COR-L47 (cell line): ENCODE results near the gene LAPTM5.
A peak's percentile ranks its signal among the peaks of the same experiment; 100 is the strongest.

Source experiments
- DNase-seq: peaks from one replicate; lab custom pipeline; 2025; lab: John Stamatoyannopoulos, UW

The LAPTM5 gene

DNA sequence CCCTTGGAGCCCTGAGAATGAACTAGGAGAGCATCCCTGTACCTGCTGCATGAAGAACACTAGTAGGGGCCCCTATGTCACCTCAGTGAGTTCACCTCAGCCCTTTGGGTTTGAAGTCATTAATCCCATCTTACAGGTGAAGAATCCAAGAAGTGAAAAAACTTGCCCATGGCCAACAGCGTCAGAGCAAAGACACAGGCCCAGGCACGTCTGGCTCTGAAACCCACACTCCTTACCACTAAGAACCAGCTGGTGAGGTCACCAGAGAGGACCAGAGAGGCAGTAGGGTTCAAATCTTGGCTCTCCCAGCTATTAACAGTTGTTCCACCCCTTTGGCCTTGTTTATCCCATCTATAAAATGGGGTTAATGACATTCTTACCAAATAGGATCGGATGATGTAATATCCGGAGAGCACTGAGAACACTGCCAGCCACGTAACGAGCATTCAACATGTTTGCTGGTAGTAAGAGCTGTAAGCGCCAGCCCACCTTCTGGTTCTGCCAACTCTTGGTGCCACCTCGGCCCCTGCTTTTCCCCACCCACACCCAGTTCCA, 43.0 kb downstream of the LAPTM5 start:
- no peak for DNase-seq

DNA sequence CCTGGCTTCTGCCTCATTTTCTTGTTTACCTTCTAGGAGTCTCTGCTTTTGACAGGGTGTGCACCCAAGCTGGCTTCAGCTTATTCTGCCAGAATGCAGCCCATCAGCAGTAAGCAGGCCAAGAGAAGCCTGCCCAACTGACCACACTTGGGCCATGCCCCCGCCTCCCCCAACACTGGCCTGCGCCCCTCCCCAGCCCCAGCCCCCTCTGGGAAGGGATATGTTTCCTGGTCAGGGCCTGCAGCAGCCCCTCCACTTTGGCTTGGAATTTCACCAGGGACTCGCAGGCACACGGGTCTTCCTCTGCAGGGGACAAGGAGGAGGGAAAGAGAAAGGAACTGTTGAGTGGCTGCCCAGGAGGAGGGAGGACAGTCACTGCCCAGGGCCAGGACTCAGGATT, 43.5 kb downstream of the LAPTM5 start:
- DNase-seq: no peak

DNA sequence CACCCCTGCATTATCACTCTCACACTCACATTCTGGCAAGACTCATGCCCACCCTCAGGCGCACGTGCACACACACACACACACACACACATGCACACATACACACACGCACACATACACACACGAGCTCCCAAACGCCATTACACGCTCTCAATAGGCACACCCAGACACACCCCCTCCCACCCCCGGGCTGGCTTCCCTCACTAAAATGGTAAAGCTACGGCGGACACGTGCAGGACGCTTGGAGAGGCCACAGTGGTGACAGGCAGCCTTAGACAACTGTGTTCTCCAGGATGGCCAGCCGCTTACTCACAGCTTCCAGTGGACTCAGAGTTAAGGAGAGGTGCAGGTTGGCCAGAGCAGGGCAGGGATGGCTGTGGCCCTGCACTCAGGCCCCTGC, 44.3 kb downstream of the LAPTM5 start:
- DNase-seq: no peak

DNA sequence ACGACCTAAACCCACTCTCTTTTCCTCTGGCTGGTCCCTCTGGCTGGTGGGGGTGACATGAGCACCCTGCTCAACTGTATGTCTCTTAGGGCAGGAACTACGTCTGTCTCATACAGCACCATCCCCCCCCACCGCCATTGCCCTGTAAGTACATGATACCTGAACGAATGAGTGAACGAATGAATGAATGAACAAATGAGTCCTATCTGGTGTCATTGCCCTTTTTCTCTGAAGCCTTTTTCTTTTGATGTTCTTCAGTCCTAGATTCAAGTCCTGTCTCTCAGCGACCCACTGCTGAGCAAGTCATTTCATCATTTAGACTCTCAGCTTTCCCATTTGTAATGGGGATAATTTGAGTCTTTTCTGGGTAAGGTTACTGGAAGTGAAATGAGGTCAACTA, 45.0 kb downstream of the LAPTM5 start:
- no peak for DNase-seq

DNA sequence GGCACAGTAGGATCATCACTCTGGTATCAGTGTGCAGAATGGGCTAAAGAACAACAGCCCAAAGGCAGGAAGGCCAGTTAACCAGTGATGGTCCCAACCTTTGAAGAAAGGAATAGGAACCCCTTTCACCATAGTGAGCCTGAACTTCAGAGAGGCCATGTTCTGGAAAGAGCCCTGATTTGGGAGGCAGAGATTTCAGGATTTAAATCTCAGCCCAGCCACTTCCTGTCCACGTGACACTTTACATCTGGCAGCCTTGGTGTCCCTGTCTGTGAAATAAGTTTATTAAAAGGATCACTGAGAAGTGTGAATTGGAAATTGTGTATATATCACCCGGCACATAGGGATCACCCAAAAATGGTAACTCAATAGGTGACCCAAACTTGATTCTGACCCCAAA, 47.2 kb downstream of the LAPTM5 start:
- DNase-seq: no peak

DNA sequence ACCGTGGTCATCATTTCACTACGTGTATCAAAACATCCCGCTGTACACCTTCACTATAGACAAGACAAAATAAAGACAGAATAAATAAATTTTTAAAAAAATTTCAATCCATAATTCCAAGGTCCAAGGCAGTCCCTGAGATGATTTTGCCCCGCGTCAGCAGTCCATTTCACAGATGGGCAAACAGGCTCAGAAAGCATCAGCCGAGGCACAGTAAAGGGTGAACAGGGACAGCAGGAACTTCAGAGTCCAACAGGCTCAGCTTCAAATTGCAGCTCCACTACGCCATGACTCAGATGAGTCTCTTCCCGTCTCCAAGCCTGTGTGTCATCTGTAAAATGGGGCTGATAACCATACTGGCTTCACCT, 49.2 kb downstream of the LAPTM5 start:
- no peak for DNase-seq

DNA sequence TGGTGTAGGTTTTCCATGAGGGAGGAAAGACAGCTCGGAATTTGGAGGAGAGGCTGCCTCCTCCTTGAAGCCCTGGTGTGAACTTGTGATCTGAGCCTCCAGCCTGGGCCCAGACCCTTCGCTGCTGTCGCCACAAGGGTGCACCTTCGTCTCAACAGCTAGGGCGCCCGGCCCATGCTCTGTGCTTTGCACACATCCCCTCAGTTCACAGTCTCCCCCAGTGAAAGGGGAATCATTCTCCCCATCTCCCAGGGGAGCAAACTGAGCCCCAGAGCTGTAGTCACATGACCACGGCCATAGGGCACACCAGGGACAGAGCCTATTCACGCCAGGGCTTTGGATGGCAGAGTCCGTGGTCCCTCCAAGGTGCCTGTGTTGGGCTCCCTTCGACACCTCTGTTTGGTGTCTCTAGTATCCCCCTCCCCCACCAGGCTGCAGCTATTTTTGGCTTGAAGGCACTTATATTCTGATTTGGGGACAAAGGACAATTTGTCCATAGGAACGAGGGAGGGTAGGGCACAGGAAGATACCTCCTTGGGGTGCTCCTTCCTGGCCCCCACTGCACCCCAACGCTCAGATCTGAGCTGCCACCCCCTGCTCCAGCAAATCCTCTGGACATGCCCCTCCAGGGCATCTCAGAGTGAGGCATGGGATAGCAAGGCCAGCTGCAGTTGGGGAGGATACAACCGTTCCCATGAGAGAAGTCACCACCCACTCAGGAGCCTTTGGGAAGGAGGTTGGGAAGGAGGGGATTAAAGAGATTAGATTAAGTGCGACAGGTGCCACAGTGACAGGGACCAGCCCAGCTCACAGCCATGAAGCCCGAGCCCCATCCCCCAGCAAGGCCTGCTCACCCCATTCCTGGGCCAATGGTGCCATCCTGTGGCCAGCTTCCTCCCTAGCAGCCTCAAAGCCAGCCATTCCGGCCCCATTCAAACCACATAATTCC, 49.9 kb downstream of the LAPTM5 start:
- peak; percentile 87 for DNase-seq

DNA sequence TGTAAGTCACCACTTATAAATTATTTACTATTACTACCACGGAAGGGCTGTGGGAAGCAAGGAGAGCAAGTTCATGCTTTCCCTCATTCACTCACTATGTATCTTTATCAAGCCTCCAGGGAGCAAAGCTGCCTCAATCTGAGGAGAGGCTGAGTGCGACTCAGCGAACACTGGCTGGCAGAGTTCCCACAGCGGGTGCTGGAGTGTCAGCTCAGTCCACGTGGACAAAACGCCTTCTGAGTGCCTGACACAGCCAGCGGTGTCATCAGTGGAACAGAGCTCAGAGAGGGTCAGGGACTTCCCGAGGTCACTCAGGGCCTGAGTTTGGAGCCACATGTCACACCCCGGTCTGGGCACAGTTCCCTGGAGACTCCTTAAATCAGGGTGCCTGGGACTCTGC, 51.0 kb downstream of the LAPTM5 start:
- peak; percentile 63 for DNase-seq

DNA sequence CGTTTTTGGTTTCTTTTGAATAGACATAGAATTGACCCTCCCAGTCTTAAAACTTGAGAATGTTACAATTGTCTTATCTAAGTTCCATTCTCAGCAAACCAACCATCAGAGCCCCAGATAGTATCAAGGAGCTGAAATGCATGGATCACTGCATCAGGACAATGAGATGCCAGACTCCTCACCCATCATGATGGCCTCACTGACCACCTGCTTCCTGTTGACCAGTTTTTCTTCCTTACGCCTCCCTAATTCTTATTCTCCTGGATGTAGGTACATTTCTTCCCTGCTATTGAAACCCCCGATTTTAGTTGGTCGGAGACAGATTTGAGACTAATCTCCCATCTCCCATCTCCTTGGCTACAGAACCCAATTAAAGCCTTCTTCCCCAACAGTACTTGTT, 51.9 kb downstream of the LAPTM5 start:
- DNase-seq: no peak

DNA sequence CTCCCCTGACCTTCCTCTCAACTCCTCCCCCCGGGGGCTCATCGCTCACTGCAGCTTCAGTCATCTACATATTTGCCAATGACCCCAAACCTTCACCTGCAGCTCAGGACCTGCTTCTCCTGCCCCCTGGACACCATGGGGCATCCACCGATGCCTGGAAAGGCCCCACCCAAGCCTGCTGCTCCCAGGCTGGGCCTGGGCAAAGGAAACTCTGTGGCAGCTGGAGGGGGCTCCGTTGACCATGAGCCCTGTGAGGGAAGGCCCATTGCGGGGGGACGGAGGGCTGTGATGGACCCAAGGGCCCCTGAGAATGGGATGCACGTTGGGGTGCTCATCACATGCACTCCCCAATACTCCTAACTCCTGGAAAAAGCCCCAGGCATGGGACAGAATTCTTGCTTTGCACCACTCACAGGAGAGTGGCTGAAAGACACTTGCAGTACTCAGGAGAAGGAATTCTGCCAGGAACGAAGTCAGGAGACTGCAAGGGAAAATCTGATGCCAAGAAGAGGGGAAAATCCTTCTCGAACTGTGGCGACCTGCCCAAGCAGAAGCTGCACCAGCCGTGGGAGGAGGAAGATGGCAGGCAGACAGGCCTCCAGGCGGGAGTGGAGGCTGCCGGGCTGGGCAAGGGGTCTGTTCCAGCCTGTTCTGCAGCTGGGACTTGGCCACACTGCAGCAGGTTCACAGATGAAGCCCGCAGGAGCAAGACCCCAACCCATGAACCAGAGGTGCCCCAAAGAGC, 52.6 kb downstream of the LAPTM5 start:
- DNase-seq: no peak

DNA sequence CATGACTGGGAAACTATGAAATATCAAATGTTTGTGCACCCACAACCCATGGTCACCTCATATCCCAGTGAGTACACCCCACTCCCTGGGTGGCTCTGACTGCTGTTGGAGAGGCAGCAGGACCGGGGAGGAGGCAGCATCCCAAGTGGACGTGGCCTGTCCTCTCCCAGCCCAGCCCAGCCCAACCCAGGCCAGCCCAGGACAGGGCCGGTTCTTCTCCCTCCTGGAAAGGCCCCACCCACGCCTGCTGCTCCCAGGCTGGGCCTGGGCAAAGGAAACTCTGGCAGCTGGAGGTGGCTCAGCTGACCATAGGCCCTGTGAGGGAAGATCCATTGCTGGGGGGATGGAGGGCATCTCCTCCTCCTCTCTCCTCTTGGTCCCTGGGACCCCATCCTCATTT, 53.3 kb downstream of the LAPTM5 start:
- no peak for DNase-seq

DNA sequence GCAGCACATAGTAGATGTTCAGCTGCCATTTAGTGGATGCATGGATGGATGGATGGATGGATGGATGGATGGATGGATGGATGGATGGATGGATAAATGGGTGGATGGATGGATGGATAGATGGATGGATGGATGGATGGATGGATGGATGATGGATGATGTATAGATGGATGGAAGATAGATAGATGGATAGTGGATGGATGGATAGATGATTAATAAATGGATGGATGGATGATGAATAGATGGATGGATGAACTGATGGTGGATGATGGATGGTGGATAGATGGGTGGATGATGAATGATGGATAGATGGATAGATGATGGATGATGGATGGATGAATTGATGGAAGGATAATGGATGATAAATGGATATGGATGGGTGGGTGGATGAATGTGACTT, 54.8 kb downstream of the LAPTM5 start:
- no peak for DNase-seq

DNA sequence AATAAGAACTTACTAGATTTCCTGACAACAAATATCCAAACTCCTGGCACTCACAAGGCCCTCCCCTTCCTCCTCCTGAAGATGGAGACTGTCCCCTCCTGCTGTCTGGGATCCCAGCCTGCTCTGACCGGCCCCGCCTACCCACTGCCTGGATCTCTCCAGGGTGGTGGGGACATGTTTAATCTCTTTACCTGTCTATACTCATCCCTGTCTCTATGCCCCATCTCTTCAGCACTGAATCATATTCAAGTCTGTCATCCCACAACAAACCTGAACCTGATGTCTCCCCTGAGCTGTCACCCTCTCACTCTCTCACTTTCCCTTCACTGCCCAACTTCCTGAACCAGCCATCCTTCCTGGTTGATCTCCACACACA, 56.3 kb downstream of the LAPTM5 start:
- no peak for DNase-seq

DNA sequence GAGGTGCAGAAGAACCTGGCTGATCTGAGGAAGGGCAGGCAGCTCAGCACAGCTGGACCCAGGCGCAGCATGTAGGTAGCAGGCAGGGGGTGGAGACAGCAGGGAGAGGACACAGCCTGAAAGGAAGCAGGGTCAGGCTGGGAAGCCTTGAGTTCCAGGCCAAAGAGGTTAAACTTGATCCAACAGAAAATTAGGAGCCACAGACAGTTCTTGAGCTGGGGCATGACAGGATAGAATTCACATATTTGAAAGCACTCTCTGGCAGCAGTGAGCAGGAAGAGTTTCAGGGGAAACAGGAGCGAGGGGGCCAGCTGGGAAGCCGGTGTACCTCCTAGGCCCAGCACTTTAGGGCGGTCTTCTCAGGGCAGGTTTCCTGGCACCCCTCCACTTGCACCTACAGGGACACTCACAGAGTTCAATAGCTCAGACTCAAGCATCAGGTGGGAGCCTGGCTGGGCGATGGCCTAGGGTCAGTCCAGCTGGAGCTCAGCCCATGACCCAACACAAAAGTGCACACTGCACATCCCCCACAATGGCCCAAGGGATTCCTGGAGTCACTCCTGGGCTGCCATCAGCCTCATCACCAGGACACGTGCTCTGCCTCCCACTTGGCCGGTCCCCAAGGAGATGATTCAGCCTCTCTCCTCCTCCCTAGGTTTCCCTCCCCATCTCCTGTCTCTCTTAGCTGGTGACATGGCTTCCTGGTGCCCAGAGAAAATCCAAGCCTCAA, 56.9 kb downstream of the LAPTM5 start:
- DNase-seq: no peak

DNA sequence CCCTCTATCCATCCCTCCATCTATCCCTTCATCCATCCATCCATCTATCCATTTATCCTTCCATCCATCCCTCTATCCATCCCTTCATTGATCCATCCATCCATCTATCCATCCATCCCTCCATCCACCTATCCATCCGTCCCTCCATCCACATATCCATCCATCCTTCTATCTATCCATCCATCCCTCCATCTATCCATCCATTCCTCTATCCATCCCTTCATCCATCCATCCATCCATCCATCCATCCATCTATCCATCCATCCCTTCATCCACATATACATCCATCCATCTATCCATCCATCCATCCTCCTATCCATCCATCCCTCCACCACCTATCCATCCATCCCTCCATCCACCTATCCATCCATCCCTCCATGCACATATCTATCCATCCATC, 57.8 kb downstream of the LAPTM5 start:
- DNase-seq: no peak

DNA sequence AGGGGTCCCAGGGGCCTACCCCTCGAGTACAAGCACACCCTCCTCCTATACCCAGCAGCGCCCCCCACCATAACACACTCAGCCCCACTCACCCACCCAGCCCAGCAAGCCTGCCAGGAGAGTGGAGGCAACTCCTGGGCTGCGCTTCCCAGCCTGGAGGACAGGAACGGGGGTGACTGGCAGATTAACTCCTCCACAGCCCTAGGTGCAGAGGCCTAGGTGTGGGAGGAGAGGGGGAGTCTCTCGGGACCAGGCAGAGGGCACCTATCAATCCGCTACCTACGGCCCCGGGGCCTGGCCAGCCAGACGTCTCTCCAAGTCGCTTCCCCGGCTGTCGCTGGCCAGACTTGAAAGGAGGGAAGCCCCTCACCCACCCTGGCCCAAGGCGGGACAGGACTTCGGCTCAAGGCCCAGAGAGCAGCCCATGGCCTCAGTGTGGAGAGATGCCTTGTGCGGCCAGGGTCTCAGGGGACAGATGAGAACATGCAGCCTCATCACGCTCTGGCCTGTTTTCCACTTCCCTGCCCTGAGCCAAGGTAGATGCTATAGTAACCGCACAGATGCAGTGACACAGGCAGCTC, 59.1 kb downstream of the LAPTM5 start:
- no peak for DNase-seq

DNA sequence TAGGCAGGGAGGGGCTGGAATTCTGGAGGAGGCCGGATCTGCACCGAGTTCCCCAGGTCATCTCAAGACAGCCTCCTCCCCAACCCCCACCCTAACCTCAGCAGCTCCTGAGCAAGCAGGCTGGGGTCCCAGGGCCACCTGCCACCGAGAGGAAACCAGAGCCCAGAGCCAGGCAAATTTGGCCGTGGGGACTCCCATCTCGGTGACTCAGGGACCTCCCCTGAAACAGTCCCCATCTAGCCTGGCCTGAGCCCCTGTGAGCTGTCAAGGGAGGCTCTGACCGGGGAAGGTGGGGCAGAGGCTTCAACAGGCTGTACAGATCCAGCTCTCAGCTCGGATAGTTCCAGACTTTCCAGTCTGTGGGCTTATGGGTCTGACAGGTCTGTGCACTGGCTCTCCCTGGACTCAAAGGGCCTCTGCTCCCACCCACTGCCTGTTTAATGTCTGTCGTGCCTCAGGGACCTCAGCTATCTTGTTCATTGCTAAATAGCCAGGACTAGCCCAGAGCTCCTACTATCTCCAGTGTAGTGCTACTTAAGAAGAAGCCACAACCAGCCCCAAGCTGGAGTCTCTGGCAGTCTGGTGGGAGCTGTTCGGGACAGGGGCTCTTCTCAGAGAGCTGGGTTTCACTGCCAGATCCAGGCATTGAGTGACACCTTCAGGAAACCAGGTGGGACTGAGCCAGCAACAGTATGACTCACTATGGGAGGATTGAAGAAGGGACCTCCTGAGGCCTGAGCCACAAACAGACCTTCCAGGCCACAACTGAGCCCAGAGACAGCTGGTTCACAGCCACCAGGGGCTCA, 59.8 kb downstream of the LAPTM5 start:
- no peak for DNase-seq

DNA sequence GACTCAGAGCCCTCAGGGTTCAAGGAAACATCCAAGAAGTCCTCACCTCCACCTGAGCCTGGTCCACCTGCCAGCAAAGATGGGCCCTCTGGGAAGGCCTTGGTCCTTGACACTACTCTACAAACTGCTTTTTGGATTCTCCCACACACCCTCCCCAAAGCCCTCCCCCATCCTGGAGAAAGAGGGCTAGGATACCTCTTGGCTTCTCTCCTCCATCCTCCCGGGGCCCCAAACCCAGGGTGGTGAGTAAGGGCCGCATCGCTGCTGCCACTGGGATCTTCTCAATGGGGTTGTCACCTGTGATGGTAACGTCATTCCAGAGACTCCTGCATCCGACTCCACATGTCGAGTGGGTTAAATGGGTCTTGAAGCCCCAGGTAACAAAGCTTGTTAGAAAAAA, 60.7 kb downstream of the LAPTM5 start:
- DNase-seq: no peak

DNA sequence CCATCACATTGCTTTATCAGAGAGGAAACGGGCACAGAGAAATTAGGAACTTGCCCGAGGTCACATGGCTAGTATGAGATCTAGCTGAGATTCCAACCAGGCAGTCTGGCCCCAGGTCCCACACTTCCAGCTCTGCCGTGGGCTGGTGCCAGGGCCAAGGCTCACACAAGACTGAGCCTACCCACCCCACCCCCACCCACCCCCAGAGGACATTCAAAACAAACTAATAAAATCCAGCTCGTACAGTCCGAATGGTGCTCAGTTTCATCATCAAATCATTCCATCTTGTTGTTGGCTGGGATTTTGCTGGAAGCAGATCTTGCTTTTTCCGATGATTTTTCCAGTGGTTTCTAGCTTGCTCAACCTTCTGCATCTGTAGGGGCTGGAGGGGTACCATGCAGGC, 62.1 kb downstream of the LAPTM5 start:
- no peak for DNase-seq

DNA sequence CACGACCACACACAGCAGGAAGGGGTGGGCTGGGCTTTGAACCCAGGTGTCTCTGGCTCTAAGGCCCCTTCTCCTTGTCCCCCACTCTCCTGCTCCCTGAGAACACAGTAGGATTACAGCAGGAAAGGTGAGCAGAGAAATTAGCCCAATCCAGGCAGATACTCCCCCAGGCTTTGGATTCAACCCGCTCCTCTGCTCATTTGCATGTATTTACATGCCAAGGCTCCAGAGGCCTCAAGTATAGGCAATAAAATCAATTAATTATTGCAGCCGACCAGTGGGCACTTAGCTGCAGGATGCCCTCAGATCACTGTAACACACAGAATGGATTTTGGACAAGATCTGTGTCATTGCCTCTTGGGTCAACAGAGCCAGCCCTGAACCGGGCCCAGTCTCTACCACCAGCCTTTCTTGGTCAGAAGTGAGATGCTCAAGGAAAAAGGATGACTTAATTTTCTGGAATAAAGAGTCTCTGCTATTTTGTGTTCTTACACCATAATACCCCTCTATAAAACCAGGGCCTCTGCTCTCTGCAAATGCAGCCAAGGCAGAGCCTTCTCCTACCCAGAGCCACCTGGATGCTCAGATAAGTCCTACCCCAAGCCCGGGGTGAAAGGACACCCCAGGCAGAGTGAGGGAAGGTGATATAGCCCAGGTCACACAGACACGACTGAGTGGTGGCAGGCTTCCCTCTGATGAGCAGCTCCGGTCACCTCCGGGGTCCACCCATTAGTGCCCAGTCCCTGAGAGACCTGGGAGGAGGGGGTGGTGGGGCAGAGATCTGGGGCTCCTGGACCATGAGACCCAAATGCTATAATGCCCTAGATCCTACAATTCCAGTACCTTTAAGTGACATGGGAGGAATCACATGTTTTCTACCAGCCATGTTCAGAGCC, 63.0 kb downstream of the LAPTM5 start:
- DNase-seq: no peak
